GM21360 (cell line): Measurements from ENCODE around the gene ODAD3.
"Not testable (repeated sequence)": the region's sequence is repeated elsewhere in the genome, so short reads cannot be mapped to it uniquely, and the experiment has no call there.

ENCODE experiments used
- ATAC-seq: cut with Tn5 transposase; IDR thresholded peaks from one replicate; pipeline ENCODE4 v1.9.1; 2021; ENCODE audit warnings: mild to moderate bottlenecking, moderate library complexity; ENCODE audit not compliant: unreplicated experiment

ODAD3 gene

DNA sequence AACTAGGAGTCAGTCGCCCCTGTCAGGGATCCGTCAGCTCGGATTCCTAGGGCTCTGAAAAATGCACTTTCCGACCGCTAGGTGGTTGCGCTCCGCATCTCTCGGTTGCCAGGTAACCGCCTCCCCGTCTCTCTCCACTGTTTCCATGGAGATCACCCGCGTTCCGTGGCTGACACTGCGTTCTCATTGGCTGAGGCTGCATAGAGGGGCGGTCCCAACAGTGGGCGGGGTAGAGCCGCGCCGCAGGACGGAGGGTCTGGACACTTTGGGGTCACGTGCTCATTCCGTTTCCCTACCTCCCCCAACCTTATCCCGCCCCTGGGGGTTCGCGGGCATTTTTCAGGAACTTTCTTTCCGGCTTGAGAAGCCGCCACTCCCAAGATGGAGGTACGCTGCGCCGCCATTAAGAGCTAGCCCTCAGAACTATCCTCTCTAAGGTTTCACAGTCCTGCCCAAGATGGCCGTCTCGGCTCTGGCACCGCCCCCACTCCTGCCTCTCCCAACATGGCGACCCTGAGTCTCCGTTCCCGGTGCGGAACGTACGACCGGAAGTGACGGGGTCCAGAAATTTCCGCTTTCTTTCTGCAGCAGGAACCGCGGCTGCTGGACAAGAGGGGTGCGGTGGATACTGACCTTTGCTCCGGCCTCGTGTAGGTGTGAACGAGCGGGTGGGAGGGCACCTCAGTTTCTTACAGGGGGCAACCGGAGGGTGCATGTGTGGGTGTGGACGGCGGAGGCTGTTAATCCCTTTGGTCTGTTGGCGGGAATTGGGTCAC is at the start of gene ODAD3, which contains the start of gene PRKCSH:
ODAD3 (minus strand) TSS at position 65 of the 776 bp plus-strand sequence. CDS start 105 bp downstream, outside the sequence.
PRKCSH (plus strand) TSS at position 579 of the 776 bp plus-strand sequence. CDS start 483 bp downstream, outside the sequence.
- ATAC-seq = peak; percentile 86

GRCh38 chr19:11483366-11484111 is 48.6 kb upstream of the ODAD3 start:
- ATAC-seq = no peak

DNA sequence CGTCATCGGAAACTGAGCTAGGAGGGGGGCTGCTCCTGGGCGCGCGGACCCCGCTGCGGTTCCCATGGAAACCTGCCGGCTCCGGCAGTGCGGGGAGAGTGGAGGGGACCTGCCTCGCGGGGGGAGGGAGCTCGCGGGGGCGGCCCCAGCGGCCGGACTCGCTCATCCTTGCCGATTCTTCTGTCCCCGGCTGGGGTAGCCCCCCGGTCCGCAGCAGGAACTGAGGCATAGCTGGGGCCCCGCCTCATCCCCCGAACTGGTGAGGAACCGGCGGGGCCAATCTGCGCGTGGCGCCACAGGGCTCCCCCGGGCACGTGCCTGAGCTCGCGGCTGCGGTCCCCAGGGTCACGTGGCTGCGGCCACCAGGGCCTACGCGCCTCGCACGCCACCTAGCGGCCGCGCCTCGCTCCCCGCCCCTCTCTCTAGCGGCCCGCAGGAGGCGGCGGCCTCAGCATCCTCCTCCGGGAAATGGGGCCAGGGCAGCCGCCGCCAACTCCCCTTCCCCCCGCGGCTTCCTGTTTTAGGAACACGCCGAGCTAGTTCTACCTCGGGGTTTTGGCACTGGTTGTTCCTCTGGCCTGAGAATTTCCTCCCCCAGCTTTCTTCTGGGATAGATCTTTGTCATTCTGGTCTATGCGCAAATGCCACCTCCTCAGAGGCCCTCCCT is 47.6 kb upstream of the ODAD3 start:
- ATAC-seq = peak; percentile 42

- ATAC-seq = peak; percentile 80
Observed at GRCh38 chr19:11481534-11482383, 46.8 kb upstream of the ODAD3 start.

GRCh38 chr19:11480715-11481533 is 46.0 kb upstream of the ODAD3 start, which contains the start of gene ELAVL3:
ELAVL3 (minus strand) TSS chr19:11481046; CDS start chr19:11480608, 438 bp downstream.
- no peak for ATAC-seq

DNA sequence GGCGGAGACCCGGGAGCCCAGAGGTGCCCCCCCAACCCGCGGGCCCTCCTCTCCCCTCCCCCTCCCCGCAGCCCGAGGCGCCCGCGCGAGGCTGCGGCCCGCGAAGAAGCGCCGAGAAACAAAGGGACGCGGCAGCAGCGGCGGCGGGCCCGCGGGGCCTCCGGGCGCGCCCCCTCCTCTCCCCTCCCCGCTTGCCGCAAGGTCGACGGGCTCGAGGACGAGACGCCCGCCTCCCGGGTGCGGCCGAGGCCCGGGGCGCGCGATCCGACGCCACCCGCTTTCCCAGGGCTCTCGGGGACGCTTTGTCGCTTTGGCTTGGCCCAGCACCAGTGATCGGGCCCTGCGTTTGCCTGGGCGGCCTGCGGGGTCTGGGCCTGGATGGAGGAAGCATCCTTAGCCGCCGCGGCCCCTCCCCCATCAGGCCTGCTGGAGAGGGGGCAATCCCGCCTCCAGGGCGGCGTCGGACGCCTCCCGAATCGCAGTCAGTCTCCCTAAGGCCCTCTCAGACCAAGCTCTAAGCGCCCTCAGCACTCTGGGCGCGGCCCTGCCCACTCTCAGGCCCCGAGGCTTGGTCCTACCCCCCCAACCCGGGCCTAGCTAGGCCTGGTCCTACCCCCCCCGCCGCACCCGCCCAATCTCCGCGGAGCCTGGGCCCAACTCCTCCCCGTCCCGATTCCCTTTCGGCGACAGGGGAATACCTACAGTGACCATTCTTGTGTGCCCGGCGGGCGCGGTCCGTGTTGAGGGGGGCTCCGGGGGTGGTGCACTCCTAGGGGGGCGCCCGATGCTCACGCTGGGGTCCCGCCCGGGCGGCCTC is 45.2 kb upstream of the ODAD3 start:
- no peak for ATAC-seq

DNA sequence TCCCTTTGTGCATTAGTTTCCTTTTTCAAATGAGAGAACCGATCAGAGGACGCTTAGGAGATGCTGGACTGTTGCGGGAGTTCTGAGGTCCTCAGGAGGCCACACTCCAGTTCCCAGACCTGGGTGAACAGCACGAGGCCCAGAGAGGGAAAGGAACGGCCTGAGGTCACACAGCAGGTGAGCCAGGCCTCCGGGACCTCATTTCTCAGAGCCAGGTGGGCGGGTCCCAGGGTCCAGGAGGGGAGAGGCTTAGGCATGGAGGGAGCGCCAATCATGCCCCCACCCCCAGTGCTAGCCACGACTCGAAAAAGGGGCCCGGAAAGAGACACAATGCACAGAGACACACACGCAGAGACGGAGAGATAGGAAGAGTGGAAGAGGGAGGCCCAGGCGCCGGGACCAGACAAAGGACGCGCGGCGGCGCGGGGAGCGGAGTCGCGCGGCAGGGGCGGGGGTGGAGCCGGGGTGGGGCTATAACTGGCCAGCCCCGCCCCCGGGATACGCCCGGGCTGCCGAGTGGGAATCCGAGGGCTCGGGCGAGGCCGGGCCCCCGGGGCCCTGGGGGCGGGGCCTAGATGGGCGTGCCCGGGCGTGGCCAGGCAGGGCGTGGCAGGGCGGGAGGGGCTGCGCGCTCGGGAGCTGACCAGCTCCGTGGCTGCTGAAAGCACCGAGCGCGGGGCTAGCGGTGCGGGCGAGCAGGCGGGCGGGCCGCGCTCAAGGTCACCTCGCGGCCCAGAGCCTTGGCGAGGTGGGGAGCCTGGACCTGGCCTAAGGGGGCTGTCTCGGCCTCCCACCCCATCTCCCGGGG is 44.4 kb upstream of the ODAD3 start:
- no peak for ATAC-seq

DNA sequence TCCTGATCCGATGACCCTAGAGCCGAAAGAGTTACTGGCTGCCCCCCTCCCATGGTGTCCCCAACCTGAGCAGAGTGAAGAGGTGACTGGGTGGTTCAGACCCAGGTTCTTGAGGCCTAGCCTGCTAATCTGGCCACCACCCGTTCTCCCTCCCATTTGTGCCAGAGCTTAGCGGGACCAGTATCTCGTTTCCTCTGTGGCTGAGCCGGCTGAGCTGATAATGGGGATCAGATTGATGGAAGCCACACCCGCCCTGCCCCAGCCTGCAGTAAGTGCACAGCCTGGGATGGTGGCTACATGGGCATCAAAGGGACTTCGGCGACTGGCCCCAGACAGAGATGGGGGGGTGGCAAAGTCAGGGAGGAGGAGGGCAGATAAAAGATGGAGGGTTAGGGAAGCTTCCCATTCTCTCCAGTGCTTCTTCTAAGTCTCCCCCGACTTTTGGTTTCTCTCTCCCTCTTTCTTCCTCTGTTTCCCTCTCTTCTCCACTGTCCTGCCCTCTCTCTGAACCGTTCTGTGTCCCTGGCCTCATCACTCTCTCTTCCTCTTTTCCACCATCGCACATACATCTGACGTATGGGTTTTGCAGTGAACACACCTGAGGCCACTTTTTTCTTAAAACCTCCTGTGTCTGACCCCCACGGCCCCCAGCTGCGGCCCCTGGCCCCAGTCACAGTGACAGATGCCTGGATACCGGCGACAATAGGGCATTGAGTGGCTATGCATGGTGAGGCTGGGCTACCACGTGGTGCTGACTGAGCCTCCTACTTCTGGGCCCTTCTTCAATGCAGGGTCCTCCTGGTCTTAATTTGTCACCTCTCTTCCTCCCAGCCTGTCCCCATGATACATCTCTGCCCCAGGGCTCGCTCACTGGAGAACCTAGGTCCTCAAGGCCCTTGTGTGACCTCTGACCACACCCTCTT is 43.5 kb upstream of the ODAD3 start:
- no peak for ATAC-seq

GRCh38 chr19:11475861-11476260 is 40.9 kb upstream of the ODAD3 start:
- no peak for ATAC-seq

- ATAC-seq = not testable (repeated sequence)
Observed at GRCh38 chr19:11475343-11475742, 40.4 kb upstream of the ODAD3 start.

DNA sequence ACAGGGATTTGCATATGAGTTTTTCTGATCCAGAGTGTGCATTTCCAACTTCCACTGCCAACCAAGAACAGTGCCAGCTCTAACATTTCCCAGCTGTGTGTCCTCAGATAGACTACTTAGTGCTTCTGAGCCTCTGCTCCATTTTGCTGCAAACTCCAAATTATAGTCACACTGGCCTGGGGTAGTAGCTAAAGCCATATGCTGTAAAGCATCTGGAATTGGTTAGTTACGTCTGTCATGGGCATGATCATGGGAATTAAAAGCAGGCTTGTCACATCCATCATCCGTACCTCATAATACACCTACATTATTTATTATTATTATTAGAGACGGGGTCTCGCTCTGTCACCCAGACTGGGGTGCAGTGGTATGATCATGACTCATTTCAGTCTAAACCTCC is 38.8 kb upstream of the ODAD3 start:
- no peak for ATAC-seq

GRCh38 chr19:11468266-11468845 is 33.4 kb upstream of the ODAD3 start:
- not testable (repeated sequence) for ATAC-seq

- ATAC-seq = no peak
Observed at GRCh38 chr19:11465600-11465999, 30.7 kb upstream of the ODAD3 start.

- ATAC-seq = no peak
Observed at GRCh38 chr19:11464333-11465265, 29.7 kb upstream of the ODAD3 start.

DNA sequence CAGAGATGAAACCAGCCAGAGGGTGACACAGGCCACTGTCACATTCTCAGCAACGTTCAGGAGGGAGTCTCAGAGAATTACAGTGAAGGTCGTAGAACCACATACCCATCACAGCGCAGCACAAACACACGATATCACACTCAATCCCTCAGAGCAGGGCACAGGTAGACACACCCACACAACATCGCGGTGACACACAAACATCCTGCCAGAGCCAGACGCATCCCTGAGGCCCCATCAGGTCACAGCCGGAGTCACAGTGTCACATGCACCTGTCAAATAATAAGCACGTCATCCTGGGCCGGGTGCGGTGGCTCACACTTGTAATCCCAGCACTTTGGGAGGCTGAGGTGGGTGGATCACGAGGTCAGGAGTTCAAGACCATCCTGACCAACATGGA is 28.5 kb upstream of the ODAD3 start:
- no peak for ATAC-seq
